HG02870 (cell line): ENCODE results near the gene OBP2A.
"Not testable (repeated sequence)": the region's sequence is repeated elsewhere in the genome, so short reads cannot be mapped to it uniquely, and the experiment has no call there.

Experiments
- ATAC-seq: cut with Tn5 transposase; IDR thresholded peaks from one replicate; pipeline ENCODE4 v1.9.1; 2021; ENCODE audit warnings: mild to moderate bottlenecking, moderate library complexity; ENCODE audit not compliant: unreplicated experiment

OBP2A gene

DNA sequence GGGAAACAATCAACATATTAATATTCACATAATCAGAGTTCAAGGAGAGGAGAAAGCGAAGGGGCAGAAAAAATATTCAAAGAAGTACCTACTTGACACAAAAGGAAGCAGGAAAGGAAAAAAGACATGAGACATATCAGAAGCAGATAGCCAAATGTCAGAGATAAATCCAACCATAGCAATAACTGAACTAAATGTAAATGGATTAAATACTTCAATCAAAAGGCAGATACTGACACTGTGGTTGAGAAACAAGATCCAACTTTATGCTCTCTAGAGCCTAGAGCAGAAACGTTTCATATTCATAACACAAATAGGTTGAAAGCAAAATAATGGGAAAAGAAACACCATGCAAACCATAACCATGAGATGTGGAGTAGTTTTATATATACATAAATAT, 36.5 kb upstream of the OBP2A start:
- no peak for ATAC-seq

DNA sequence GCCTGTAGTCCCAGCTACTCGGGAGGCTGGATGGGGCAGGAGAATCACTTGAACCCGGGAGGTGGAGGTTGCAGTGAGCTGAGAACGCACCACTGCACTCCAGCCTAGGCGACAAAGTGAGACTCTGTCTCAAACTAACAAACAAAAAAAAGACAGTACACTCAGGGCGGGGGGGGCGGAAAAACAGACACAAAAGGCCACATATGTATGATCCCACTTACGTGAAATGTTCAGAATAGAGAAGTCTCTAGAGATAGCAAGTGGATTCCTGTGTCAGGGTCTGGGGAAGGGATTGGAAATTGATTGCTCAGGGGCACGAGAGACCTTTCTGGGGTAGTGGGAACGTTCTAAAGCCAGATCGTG, 33.7 kb upstream of the OBP2A start:
- ATAC-seq = no peak

DNA sequence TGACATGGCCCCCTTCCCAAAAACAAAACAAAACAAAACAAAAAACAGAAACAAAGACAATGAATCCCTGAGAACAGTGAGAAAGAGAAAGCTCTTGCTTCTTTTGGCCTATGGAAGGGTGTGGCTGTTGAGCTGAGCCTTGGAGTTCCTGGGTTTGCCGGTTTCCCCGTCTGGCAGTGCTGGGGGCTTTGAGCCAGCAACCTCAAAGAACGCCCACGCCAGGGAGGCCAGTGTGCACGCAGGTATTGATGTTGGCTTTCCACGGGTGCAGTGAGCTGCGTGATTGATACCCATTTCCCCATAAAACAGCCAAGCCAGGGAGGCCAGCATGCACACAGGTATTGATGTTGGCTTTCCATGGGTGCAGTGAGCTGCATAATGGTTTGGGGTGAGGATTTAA, 33.0 kb upstream of the OBP2A start:
- ATAC-seq = no peak

DNA sequence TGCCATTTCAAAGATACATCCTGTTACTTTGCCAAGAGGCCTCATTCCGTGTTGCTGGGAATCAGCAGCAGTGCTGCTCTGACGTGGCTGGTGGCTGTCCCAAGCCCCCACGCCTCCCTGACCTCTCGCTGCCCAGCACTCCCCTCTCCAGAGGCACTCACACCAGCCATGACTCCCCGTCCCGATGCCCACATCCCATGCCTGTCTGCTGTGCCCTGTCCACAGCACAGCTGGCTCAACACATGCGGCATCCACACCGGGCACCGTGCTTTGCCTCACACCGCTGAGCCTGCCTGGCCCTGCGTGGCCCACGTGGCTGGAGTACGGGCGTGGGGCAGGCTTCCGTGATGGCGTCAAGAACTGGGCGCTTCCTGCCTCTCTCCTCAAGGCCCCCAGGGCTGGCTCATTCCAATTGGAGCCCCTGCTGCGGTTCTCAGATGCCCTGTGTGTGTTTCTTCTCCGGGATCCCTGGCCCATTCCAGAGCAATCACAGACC, 32.5 kb upstream of the OBP2A start:
- ATAC-seq = no peak

DNA sequence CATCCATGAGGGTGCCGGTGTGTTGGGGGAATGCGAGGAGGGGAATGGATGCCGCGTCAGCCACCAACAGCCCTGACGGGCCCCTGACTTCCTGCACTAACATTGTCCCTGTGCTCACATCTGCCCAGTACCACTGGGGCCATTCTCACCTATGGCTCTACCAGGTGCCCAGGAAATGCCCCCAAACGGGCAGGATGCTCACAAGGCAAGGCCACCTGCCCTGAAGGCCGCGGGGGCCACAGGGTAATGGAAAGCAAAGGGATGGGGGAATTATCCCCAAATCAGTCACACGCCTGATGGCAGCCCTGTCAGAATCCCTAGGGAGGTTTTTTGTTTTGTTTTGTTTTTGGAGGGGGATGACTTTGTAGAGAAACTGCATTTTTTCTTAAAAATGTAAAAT, 32.0 kb upstream of the OBP2A start:
- not testable (repeated sequence) for ATAC-seq

DNA sequence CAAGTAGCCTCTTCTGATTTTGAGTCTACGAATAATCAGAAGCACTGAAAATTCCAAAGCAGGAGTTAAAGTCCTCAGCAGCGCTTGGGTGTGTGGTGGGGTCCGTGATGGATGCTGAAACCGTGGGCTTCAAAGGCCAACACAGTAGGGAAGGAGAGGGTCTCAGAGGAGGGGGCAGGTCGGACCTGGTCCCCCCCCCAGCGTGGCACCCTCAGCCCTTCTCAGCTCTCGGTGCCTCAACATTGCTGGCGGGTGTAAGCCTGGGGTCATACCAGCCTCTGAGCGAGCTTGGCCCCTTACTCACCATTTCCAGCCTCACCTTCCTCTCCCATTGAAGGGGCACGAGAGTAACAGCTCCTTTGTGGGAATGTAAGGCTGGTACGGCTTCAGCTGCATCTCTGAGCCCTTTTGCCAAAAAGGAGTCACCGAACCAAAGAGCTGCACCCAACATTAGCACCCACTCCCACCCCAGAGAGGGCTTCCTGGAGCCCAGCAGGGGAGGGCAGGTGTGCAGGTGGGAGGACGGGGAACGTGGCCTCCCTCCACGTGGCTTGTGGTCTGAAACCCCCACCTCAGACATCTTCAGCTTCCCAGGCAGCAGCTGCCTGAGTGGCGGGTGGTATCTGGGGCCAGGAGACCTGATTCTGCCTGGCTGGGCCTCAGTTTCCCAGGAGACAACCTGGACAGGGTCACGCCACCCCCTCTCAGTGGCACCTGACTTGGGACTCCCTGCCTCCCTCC, 31.4 kb upstream of the OBP2A start:
- ATAC-seq = no peak

DNA sequence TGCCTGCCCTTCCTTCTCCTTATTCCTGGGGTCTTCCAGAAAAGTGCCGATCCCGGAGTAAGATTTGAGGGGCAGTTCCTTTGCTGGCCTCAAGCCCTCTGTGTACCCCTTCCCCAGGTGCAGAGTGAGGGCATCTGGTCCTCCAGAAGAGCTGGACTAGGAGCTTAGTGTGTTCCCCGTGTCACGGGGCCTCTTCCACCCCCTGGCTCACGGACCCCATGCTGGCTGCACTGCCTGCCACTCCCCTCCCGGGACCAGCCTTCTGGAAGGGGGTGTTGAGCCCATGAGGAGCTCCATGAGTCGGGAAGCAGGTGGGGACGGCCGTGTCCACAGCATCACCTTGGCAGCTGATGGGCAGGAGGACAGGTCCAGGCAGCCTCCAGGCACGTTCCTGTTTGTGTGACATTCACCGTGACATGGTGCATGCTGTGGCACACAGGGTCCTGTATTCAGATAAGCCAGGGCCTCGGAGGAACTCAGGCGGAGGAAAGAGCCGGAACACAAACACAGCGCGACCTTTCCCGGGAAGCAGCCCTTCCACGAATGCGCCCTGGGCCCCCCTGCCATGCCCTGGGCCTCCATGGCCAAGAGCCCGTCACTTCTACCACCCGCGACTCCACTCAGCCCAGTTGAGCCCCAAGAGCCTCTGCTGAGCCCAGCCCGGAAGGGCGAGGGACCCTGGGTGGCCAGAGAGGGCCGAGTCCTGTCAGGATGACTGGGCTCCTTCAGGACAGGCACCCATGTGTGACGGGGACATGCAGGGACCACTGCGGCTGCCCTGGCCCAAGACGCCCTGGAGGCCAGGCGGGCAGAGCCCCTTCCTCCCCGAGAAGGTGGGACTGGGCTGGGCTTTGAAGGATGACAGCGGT, 30.6 kb upstream of the OBP2A start:
- ATAC-seq = no peak

DNA sequence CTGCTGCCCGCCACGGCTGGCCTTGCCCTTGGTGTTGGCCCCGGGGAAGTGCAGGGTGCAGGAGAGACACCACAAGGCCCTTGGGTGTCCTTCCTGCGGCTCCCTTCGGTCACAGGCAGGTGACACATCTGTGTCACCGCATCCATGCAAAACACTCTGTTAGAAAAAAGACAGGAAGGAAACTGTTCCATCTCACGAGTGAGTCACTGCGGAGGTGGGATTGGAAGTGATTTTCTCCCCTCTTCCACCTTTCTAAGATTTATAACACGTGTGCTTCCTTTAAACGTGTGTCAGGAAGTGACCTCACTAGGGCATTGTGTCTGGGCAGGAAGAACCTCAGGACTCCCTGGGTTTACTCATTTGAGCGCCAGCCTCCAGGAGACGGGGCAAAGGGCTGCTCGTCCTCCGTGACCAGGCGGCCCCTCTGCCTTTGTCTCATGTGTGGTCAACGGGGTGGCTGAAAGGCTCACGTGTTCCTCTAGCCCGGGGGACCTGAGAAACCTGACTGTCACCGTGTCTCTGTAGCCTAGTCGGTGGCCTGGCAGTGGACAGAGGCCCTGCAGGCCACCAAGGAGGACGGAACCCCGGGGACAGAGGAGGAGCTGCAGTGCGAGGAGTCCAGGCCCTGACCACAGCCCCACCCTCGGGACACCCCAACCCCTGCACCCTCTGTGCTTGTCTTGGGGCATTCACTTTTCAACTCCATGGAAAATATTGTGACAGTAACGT, 29.6 kb upstream of the OBP2A start:
- ATAC-seq = no peak

DNA sequence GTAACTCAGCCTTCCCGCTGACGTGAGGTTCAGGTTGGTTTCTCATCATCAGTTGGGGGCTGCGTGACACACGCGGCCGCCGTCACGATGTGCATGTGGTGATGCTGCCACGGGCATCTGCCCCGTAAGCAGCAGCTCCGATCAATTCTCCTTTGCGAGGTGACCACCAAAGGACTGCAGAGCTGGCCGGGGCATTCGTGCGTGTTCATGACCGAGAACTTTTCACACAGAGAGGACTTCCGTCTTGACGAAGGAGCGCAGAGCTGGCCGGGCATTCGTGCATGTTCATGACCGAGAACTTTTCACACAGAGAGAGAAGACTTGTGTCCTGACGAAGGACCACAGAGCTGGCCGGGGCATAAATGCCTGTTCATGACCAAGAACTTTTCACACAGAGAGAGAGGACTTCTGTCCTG, 28.5 kb upstream of the OBP2A start:
- ATAC-seq = no peak

DNA sequence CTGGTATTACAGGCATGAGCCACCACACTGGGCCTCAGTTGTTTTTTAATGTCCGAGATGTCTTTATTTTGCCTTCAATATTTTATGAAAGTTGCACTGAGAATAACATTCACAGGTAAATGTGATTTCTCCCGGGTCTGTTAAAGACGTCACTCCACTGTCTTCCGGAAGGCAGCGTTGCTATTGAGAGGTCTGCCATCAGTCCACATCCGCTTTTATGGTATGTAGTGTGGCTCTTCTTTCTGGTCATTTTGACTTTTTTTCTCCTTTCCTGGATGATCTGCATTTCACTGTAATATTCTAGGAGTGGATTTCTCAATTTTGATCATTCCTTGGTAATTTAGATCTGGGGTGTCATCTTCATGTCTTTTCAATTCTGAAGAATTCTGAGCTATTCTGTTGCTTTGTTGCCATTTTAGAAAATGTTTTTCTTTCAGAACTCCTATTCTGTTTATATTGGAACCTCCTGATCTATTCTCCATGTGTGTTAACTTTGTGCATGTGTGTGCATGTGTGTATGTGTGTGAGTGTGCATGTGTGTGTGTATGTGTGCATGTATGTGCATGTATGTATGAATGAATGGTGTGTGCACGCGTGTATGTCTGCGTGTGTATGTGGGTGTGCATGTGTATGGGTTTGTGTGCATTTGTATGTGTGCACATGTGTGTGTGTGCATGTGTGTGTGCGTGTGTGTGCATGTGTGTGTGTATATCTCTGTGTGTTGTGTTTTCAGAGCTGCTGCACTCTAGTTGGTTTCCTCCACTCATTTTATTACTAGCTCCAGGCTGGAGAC, 26.6 kb upstream of the OBP2A start:
- no peak for ATAC-seq

DNA sequence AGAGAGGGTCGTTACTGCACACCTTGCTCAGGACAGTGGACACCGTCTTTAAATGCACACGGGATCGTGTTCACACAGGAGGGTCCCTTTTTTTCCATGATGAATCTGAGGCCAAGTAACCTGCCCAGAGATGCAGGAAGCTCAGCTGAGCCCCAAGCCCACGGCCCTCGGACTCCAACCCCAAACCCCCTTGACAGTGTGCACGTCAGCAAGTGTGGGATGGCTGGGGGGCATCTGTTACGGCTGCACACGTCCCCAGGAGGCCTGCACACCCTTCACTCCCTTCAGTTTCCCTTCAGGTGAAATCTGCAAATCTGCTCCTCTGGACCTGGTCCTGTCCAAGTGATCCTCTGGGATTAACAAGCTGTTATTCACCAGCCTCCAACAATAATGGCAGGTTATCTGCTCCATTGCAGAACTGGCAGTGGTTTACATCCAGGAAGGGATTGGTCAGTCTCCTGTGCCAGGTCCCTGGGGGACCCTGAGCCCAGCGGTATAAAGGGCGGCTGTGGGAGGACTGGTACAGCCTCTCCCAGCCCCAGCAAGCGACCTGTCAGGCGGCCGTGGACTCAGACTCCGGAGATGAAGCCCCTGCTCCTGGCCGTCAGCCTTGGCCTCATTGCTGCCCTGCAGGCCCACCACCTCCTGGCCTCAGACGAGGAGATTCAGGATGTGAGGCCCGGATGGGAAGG, 24.9 kb upstream of the OBP2A start, which contains the start of gene LCN1:
Gene LCN1 (plus strand): TSS at position 525 of the 692 bp plus-strand sequence. CDS start 58 bp downstream, at position 583.
- ATAC-seq = no peak

DNA sequence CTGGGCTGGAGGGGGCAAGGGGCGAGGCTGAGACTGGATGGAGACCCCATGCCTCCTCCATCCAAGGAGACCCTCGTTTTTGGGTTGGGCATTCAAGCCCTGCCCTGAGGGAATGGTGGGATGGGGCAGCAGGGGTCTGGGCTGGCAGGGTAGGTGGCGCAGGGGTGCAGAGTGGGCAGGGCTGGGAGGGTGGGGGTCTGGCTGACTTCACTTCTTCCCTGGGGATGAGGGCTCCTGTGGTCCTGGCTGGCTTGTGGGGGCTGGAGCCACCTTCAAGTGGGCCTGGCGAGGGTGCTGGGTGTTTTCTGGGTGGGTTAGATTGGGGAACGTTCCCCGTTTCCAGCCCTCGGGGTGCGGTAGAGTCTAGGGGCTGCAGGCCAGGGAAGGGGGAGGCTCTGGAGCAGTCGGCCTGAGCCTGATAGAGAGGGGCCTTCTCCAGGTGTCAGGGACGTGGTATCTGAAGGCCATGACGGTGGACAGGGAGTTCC, 24.3 kb upstream of the OBP2A start:
- no peak for ATAC-seq

DNA sequence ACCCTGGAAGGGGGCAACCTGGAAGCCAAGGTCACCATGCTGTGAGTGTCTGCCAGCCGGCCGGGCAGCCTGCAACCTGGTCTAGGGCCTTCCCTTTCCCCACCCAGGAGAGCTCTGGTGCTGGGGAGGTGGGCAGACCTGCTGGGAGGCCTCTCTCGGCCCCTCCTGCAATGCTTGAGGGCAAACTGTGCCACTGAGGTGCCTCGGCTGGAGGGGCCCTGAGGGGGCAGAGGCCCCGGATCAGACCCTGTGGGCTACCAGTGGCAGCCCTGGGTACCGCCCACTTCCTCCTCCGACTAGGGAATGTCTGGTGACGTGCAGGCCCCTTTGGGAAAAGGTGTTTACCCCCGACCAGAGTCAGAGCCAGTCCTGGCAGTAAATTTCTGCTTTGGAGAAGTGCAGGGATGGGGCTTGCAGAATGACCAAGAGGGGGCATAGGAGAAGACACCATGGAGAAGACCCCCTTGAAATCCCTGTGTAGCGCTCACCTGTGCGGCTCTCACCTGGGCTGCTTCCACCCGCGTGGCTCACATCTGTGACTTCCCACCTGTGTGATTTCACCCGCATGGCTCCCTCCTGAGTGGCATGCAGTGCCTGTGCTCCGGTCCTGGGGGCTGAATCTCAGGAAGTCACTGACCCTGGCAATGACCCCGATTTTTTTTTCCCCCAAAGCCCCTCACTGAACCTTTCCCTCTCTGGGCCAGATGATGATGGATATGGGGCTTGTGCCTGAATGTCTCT, 23.6 kb upstream of the OBP2A start:
- no peak for ATAC-seq

DNA sequence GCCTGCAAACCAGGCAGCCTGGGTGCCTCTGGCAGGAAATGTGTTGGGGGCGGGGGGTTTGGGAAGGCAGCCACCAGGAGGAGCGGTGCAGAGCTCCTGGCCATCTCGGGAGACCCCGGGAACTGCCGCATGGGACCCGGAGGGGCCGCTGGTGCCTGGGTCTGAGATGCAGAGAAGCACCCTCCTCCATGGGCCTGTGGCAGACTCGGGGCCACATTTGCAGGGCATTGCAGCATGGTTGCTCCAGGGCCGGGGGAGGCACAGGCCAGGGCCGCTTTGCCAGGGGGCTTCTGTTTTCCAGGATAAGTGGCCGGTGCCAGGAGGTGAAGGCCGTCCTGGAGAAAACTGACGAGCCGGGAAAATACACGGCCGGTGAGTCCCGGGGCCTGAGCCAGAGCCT, 23.0 kb upstream of the OBP2A start:
- no peak for ATAC-seq

DNA sequence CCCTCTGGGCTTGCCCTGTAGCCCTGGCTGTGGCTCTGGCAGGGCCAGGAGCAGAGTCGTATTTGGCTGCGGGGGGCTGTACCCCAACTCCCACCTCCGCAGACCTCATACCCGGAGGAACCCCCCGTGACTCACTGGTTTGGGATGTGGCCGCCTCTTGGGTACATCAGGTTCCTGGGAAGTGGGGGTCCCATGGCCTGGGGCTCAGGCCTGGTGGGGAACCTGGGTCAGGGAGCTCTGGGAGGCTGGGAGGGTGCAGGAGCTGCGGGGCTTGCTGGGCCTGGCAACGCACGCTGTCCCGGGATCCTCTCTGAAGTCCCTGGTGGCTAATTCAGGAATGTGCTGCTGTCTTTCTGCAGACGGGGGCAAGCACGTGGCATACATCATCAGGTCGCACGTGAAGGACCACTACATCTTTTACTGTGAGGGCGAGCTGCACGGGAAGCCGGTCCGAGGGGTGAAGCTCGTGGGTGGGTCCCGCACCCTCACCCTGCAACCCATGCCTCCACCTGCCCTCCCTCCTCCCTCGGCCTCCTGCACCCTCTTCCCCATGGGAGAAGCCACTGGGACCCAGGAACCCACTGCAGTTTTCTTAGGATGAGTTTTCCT, 22.3 kb upstream of the OBP2A start:
- ATAC-seq = no peak

DNA sequence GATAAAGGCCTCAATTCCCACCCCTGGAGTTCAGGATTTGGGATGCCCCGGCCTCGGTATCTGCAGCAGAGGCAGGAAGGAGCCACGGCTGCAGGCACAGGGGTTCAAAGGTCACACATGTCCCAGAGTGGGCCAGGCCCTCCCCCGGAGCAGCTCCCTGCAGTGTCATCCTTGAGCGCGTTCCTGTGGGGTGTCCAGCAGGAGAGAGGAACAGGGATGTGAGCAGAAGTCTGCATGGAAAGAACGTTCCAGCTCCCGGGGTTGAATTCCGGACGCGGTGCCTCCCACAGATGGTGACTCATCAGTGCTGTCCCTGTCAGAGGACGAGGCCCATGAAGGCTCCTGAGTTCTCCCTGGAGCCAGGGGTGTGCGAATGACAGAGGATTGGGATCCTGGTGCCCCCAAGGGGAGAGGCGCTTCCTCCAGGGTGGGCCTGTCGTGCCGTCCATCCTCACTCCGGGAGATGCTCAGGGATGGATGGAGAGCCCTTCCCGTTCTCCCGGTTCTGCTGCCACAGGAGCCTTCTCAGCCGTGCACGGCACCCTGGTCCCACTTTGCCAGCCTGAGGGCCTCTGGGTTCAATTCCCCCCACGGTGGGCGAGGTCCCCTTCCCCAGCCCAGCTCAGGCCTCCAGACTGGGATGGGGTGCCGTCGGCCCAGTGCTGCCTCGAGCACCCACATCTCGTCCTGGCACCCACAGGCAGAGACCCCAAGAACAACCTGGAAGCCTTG, 21.6 kb upstream of the OBP2A start:
- ATAC-seq = no peak

DNA sequence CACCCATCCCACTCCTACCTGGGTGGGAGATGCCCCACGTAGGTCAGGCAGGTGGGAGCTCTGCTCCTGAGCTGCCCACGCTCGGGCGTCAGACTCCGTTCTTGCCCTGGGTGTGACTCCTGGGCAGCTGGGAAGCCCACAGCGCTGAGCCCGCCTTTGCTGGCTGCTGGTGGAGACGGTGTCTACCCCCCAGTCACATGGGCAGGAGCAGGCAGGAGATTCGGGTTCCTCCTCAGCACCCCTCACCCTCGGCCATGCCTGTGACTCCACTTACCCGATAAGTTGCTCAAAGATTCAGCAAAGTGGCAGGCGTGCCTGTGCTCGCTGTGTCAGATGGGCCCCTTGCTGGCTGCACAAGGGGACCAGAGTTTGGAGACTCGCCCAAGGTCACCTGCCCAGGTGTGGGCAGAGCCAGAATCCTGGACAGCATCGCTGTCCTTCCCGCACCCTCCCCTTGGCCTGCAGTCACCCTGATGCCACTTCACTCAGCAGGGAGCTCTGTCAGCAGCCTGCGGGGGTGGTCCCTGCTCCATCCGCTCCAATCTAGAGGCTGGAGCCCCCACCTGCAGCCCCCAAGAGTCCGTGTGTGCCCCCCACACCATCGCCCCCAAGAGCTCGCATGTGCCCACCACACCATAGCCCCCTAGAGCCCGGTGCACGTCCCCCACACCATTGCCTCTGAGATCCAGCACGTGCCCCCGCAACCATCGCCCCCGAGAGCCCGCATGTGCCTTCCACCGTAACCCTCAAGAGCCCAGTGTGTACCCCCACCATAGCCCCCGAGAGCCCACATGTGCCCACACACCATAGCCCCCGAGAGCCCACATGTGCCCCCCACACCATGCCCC, 20.5 kb upstream of the OBP2A start:
- no peak for ATAC-seq
